Measurements from ENCODE around the gene PAX1. TPM values are rescaled to one million over a fixed set of nuclear protein-coding genes. Genes with fewer than 3 reads are reported as not detected.

PAX1 gene
- total and polyA plus RNA-seq, 2 experiments from 2014 or later, result 0.14 TPM; not detected in 1

- TF ChIP-seq ZNF331 (CRISPR knock-in tag; IDR thresholded peaks at IDR 0.05; ENCODE audit: low read depth), result no peak
- no peak for TF ChIP-seq POLR2AphosphoS5 (IDR thresholded peaks at IDR 0.05; ENCODE audit: low read depth)
- no peak for TF ChIP-seq ZNF114 (CRISPR knock-in tag; IDR thresholded peaks at IDR 0.05)
Measured at GRCh38 chr20:21767200-21767738, 61.8 kb downstream of the PAX1 start (continued).

- H3K36me3 ChIP-seq (ENCODE audit: insufficient read depth), result no peaks in the 10 kb centered on the region
- H3K27me3 ChIP-seq (ENCODE audit: insufficient read depth), result peaks cover 12% of the 10 kb centered on the region
- H2AFZ ChIP-seq, result peak overlapping the region; percentile 85
- peaks cover 5% of the 10 kb centered on the region; the same call in 2 of the 3 replicates for H3K4me1 Mint-ChIP-seq
- H3K9me2 ChIP-seq (ENCODE audit: insufficient read depth), result 0 out of 2 replicates have a peak, but pooled peaks cover 5% of the 10 kb centered on the region
- H3K36me3 Mint-ChIP-seq (ENCODE audit: low read depth), result no peaks in the 10 kb centered on the region
- H3F3A ChIP-seq (replicated peaks; ENCODE audit: low read depth), result no peaks in the 10 kb centered on the region
- peak; percentile 87 for DNase-seq (ENCODE audit: low spot score)
- peak overlapping the region; percentile 31 for H3K4me3 ChIP-seq
- ATAC-seq, result peak; percentile 99
- H3K9me3 Mint-ChIP-seq, result no peaks in the 10 kb centered on the region
- H3K27ac Mint-ChIP-seq, result no peak overlapping the region
- H3K4me2 ChIP-seq, result peak overlapping the region; percentile 70; the same call in 1 of the 2 replicates
- TF ChIP-seq NANOG (IDR thresholded peaks at IDR 0.05; ENCODE audit: borderline replicate concordance), result no peak
- no peak for TF ChIP-seq ZNF331 (CRISPR knock-in tag; IDR thresholded peaks at IDR 0.05; ENCODE audit: low read depth)
- peak; percentile 36; the same call in 1 of the 2 replicates for TF ChIP-seq CREB1 (CRISPR knock-in tag; IDR thresholded peaks at IDR 0.05; ENCODE audit: low read depth)
- TF ChIP-seq STAT1 (IDR thresholded peaks at IDR 0.05; ENCODE audit: unreplicated experiment), result no peak
- peak; percentile 85 to 94 for TF ChIP-seq CTCF (conservative IDR thresholded peaks at IDR 0.05; ENCODE audit: low read depth in 2 of 2)
- no peak overlapping the region for H3K27ac ChIP-seq (ENCODE audit: low read depth)
- H3K4me1 ChIP-seq (ENCODE audit: insufficient read depth), result no peaks in the 10 kb centered on the region
- H3K4me3 Mint-ChIP-seq, result peak overlapping the region; percentile 49
- H3K79me2 ChIP-seq (replicated peaks; ENCODE audit: insufficient read depth), result no peaks in the 10 kb centered on the region
- H3K27me3 Mint-ChIP-seq (ENCODE audit: insufficient read depth, low read depth, poor library complexity), result peaks cover 8% of the 10 kb centered on the region
- H4K20me1 ChIP-seq (replicated peaks; ENCODE audit: insufficient read depth), result no peaks in the 10 kb centered on the region
Measured at GRCh38 chr20:21767739-21768223, 62.3 kb downstream of the PAX1 start.

Small RNAs within 50 kb of the gene (small RNA-seq; reads per million reads assigned to genes)
- gene RPL41P1 (ENCODE audit: low replicate concordance), result not detected

Other genes starting within 250 kb of the PAX1 start
- not detected in 2 replicates for gene NKX2-2, start 191.6 kb upstream of the PAX1 start, total RNA-seq (2014; rRNA removed; shearing (Covaris generic))
- not detected in 2 replicates for gene NKX2-2, start 191.6 kb upstream of the PAX1 start, polyA plus RNA-seq (2016; fragmentation: Nextera tagmentation; extraction: Ambion mirVana)

Data from GM23338 (cell line).